Endothelial cell of umbilical vein (primary cell): ENCODE results near the gene SAFB. TPM values are rescaled to one million over a fixed set of nuclear protein-coding genes. Genes with fewer than 3 reads are reported as not detected.

Experiments
- BruUV-seq: library from RNA; stranded (reverse); fragments of 400-500 nt; replicated peaks from 2 replicates; lab custom pipeline; 2021; lab: Mats Ljungman, UMichigan
- CTCF ChIA-PET: fragments of 300-600, 350-600 bp; sonication (Branson Sonifier 250); formaldehyde crosslinking; loops from one replicate; lab custom pipeline; 2021; ENCODE audit warnings: antibody characterized with exemption, inconsistent platforms; lab: Charles Lee
- POLR2A ChIA-PET: fragments of 300-600, 350-600 bp; sonication (Branson Sonifier 250); formaldehyde crosslinking; loops from one replicate; lab custom pipeline; 2021; ENCODE audit warnings: antibody characterized with exemption, inconsistent platforms; lab: Charles Lee
- DNase-seq: peaks from one replicate; pipeline ENCODE4 v3.0.0-alpha.2; 2011; ENCODE audit warnings: low read depth, low spot score
- FAIRE-seq: peaks from 2 replicates; lab custom pipeline; 2011; peaks lifted over from hg19 to GRCh38; lab: Jason Lieb, UNC
- H2AFZ ChIP-seq: 2 replicates; pipeline ENCODE4 v1.6.0; 2012; ENCODE audit warnings: low read depth, low read length, control low read depth, inconsistent platforms
- H3K27ac ChIP-seq: 2 replicates; pipeline ENCODE4 v1.5.1; 2011; ENCODE audit warnings: low read depth, mild to moderate bottlenecking, control low read depth, low read length, moderate library complexity; ENCODE audit not compliant: insufficient read depth
- H3K27me3 ChIP-seq, 2 experiments: 2 replicates each; pipeline versions ENCODE4 v1.6.0 to v1.6.1; 2011; ENCODE audit warnings: low read length in 2 of 2, mixed read lengths in 1 of 2; ENCODE audit not compliant: control insufficient read depth in 2 of 2, insufficient read depth in 2 of 2
- H3K36me3 ChIP-seq, 2 experiments: 2 replicates in 1 of 2; 3 replicates in 1 of 2; pipeline ENCODE4 v1.5.1; 2011; ENCODE audit warnings: low read length in 2 of 2, mild to moderate bottlenecking in 1 of 2, moderate library complexity in 1 of 2; ENCODE audit not compliant: control insufficient read depth in 2 of 2, insufficient read depth in 2 of 2; ENCODE audit errors: extremely low read depth in 1 of 2
- H3K4me1 ChIP-seq: 3 replicates; pipeline ENCODE4 v1.5.1; 2011; ENCODE audit warnings: mild to moderate bottlenecking, low read length; ENCODE audit not compliant: control insufficient read depth, insufficient read depth; ENCODE audit errors: extremely low read depth
- H3K4me2 ChIP-seq: 2 replicates; pipeline ENCODE4 v1.6.1; 2011; ENCODE audit warnings: low read length, control low read depth, mixed read lengths; ENCODE audit not compliant: insufficient read depth
- H3K4me3 ChIP-seq, 3 experiments: fragments of 200-600 bp in 1 of 3; sonication (generic), shearing (Covaris generic) in 1 of 3; replicated peaks in 1 of 3; 2 replicates each; pipeline ENCODE4 v1.5.1; 2011 to 2016; ENCODE audit warnings: control low read depth in 3 of 3, low read length in 3 of 3, mild to moderate bottlenecking in 2 of 3, inconsistent platforms in 1 of 3, low read depth in 1 of 3, moderate library complexity in 1 of 3; ENCODE audit not compliant: insufficient read depth in 1 of 3
- H3K79me2 ChIP-seq: 2 replicates; pipeline ENCODE4 v1.6.0; 2012; ENCODE audit warnings: low read length, inconsistent platforms; ENCODE audit not compliant: control insufficient read depth, insufficient read depth
- H3K9ac ChIP-seq: replicated peaks from 2 replicates; pipeline ENCODE3; 2011; ENCODE audit warnings: low read length, control low read depth; ENCODE audit not compliant: insufficient read depth; ENCODE audit errors: extremely low read depth
- H3K9me1 ChIP-seq: replicated peaks from 3 replicates; pipeline ENCODE4 v1.6.0; 2011; ENCODE audit warnings: mild to moderate bottlenecking, low read length; ENCODE audit not compliant: control insufficient read depth, insufficient read depth; ENCODE audit errors: extremely low read depth
- H3K9me3 ChIP-seq: replicated peaks from 2 replicates; pipeline ENCODE4 v1.5.1; 2012; ENCODE audit warnings: low read length, inconsistent platforms; ENCODE audit not compliant: control insufficient read depth, insufficient read depth
- H4K20me1 ChIP-seq: replicated peaks from 2 replicates; pipeline ENCODE3; 2011; ENCODE audit warnings: mild to moderate bottlenecking, low read length; ENCODE audit not compliant: control insufficient read depth, insufficient read depth; ENCODE audit errors: extremely low read depth
- EZH2 ChIP-seq: IDR thresholded peaks from 2 replicates; pipeline ENCODE4 v1.6.1; 2012; ENCODE audit warnings: borderline replicate concordance, low read depth, mild to moderate bottlenecking, moderate library complexity, low read length, inconsistent platforms; ENCODE audit not compliant: severe bottlenecking
- FOS ChIP-seq: IDR thresholded peaks from 2 replicates; pipeline ENCODE4 v1.6.1; 2011; ENCODE audit warnings: mild to moderate bottlenecking, low read length, moderate library complexity, borderline replicate concordance; ENCODE audit not compliant: insufficient read depth
- GATA2 ChIP-seq: IDR thresholded peaks from 2 replicates; pipeline ENCODE4 v1.7.0; 2011; ENCODE audit warnings: low read depth, mild to moderate bottlenecking, moderate library complexity, mixed read lengths, low read length; ENCODE audit not compliant: insufficient read length, insufficient read depth
- JUN ChIP-seq: IDR thresholded peaks from 2 replicates; pipeline ENCODE4 v1.6.1; 2011; ENCODE audit warnings: borderline replicate concordance, low read depth; ENCODE audit not compliant: insufficient read length, insufficient read depth
- MYC ChIP-seq: IDR thresholded peaks from one replicate; pipeline ENCODE4 v1.6.1; 2011; ENCODE audit warnings: mild to moderate bottlenecking, low read depth, low read length
- POLR2A ChIP-seq: IDR thresholded peaks from 2 replicates; pipeline ENCODE4 v1.6.1; 2012; ENCODE audit warnings: low read depth, mild to moderate bottlenecking, control low read depth, low read length
- POLR2AphosphoS5 ChIP-seq: IDR thresholded peaks from 2 replicates; pipeline ENCODE4 v1.6.1; 2012; ENCODE audit warnings: low read depth, mild to moderate bottlenecking, control low read depth, low read length, moderate library complexity; ENCODE audit not compliant: insufficient read depth
- dilution Hi-C: fragments of 300-500 bp; cut with MboI; formaldehyde crosslinking; loops from one replicate; pipeline ENCODE4 v1.15.0; 2019; ENCODE audit warnings: low sequenced_read_pairs; ENCODE audit not compliant: extremely low pct_ligation_motif_present
- intact Hi-C: fragments of 100-400 bp; cut with micrococcal nuclease; formaldehyde crosslinking; loops from one replicate; pipeline ENCODE4 v1.10.0; 2022
- polyA plus RNA-seq, 4 experiments: library from polyadenylated mRNA; depleted of rRNA in 3 of 4; stranded (reverse) in 3 of 4; unstranded in 1 of 4; fragments of >200 nt; gene quantifications; 2 replicates each; pipeline versions ENCODE4 v1.2.1 to v1.2.3, GENCODE V29; 2011 to 2012; ENCODE audit warnings: missing spikeins in 1 of 4
- total RNA-seq: library from RNA; stranded (reverse); gene quantifications from 2 replicates; pipeline ENCODE4 v1.2.3, GENCODE V29; 2021
- TF ChIP-seq, protein P1 (sequence below), 2 donors: IDR thresholded peaks; 1 replicate in 1 of 2; 2 replicates in 1 of 2; pipeline ENCODE4 v1.5.1; 2011; ENCODE audit warnings: low read length in 2 of 2, mild to moderate bottlenecking in 2 of 2, moderate library complexity in 2 of 2, control low read depth in 1 of 2, inconsistent platforms in 1 of 2, low read depth in 1 of 2; ENCODE audit not compliant: insufficient read depth in 1 of 2; ENCODE audit errors: extremely low read depth in 1 of 2
- TF ChIP-seq, protein P2 (sequence below): IDR thresholded peaks from 2 replicates; pipeline ENCODE4 v1.6.1; 2011; ENCODE audit not compliant: insufficient read depth, insufficient read length

SAFB gene
- total and polyA plus RNA-seq, 2 donors (not counting 3 experiments of a cell fraction or from before 2014, with no cell fraction given): 44.7 to 109 TPM

DNA sequence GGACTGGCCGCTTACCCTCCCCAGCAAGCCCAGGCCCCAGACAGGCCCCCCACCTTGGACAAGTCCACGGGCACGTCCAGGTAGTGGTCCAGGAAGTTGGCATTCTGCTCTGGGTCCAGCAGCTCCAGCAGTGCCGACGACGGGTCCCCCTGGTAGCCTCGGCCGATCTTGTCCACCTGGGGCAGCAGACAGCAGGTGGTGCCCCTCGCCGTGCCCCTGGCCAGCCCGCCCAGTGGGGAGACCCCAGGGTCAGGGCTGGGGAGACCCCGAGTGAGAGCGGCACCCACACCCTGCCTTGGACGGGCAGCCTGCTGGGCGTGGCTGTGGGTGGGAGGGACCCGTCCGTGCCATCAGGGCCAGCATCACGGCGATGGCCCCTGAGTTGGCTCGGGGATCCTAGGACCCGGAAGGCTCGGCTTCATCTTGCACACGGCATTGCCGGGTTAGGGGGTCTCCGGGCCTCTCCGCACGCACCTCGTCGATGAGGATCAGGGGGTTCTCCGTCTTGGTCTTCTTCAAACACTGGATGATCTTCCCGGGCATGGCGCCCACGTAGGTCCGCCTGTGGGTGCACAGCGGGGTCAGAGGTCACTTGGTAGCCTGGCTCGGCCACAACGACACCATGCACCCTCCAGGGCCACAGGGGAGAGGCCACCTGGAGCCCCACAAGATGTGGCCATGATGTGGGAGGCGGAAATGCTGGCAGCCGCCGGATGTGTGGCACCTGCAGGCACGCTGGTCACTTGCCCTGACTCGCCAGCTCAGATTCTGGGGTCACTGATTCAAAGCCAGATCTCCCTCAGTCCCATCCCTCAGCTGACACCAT, 73.5 kb downstream of the SAFB start:
- CTCF ChIA-PET: interaction anchor here (1.1 kb wide), 1 partner anchor 9 kb away, joined by 4 read pairs; no protein-coding TSS in a partner anchor
- TF ChIP-seq POLR2AphosphoS5 (peak; percentile 29), FOS (no peak)
- Histone ChIP-seq H3K4me2 (no peak overlapping the region), H3K36me3 (peaks cover 11 to 53% of the 10 kb centered on the region in 2 experiments), H3K79me2 (peaks cover 39% of the 10 kb centered on the region), H3K4me3 (no peak overlapping the region), H3K27ac (no peak overlapping the region), H3K27me3 (no peaks in the 10 kb centered on the region), H3K4me1 (peaks cover 8% of the 10 kb centered on the region), H3K9ac (no peak overlapping the region), H3K9me1 (no peaks in the 10 kb centered on the region), H3K9me3 (no peaks in the 10 kb centered on the region), H4K20me1 (no peaks in the 10 kb centered on the region), H2AFZ (no peak overlapping the region)
- dilution Hi-C loops (no loop called here), intact Hi-C loops (no loop called here)
- FAIRE-seq: no peak
- POLR2A ChIA-PET: interaction anchor here (1.0 kb wide), 1 partner anchor 9 kb away, joined by 5 read pairs; no protein-coding TSS in a partner anchor
- DNase-seq: no peak
- BruUV-seq: no TSS peak

DNA sequence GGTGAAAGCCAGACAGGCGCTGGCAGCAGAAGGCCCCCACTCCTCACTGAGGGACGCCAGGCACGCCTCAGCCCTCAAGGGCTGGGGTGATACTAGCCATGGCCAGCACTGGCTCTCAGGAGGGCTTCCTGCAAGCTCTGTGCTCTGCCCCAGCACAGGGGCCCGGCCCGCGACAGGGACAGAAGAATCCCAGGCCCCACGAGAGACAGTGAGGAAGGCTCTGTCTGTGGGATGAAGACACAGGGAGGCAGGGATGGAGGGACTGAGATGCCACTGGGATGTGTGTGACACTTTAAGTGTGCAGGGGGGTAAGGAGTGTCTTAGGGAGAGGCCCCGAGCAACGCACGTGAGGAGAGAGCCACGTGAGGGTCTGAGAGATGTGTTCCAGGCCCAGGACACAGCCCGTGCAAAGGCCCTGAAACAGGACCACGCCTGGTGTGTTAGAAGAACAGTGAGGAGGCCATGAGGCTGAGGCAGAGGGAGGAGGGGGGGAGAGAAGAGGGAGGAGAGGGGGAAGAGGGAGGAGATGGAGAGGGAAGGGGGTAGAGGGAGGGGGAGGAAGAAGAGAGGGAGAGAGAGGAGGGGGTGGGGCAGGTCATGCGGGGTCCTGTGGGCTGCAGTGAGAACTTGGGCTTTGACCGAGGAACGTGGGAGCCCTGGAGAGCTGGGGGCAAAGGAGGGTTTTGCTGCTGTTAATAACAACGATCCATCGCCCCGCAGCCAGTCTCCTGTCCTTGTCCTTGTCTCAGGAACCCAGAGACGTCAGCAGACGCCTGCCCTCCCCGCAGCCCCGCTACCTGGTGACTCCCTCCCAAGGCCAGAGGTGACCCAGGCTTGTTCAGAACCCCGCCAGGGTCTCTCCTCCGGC, 74.4 kb downstream of the SAFB start:
- CTCF ChIA-PET: no interaction called here
- Histone ChIP-seq H4K20me1 (no peaks in the 10 kb centered on the region), H3K9ac (no peak overlapping the region), H3K79me2 (peaks cover 30% of the 10 kb centered on the region), H3K9me1 (no peaks in the 10 kb centered on the region), H3K36me3 (peaks cover 7 to 47% of the 10 kb centered on the region in 2 experiments), H3K4me3 (no peak overlapping the region), H2AFZ (no peak overlapping the region), H3K9me3 (no peaks in the 10 kb centered on the region), H3K27ac (no peak overlapping the region), H3K27me3 (no peaks in the 10 kb centered on the region), H3K4me2 (no peak overlapping the region), H3K4me1 (peaks cover under 1% of the 10 kb centered on the region)
- no peak for DNase-seq
- no peak for FAIRE-seq
- TF ChIP-seq FOS: no peak
- TF ChIP-seq, protein P1, sequence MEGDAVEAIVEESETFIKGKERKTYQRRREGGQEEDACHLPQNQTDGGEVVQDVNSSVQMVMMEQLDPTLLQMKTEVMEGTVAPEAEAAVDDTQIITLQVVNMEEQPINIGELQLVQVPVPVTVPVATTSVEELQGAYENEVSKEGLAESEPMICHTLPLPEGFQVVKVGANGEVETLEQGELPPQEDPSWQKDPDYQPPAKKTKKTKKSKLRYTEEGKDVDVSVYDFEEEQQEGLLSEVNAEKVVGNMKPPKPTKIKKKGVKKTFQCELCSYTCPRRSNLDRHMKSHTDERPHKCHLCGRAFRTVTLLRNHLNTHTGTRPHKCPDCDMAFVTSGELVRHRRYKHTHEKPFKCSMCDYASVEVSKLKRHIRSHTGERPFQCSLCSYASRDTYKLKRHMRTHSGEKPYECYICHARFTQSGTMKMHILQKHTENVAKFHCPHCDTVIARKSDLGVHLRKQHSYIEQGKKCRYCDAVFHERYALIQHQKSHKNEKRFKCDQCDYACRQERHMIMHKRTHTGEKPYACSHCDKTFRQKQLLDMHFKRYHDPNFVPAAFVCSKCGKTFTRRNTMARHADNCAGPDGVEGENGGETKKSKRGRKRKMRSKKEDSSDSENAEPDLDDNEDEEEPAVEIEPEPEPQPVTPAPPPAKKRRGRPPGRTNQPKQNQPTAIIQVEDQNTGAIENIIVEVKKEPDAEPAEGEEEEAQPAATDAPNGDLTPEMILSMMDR (IDR thresholded peaks at IDR 0.05; ENCODE audit: extremely low read depth in 1 of 2, insufficient read depth in 1 of 2, low read depth in 1 of 2, low read length in 2 of 2): no peak
- TF ChIP-seq GATA2: no peak
- no peak for TF ChIP-seq MYC
- no peak for TF ChIP-seq EZH2
- TF ChIP-seq POLR2A: peak; percentile 60
- TF ChIP-seq, protein P2, sequence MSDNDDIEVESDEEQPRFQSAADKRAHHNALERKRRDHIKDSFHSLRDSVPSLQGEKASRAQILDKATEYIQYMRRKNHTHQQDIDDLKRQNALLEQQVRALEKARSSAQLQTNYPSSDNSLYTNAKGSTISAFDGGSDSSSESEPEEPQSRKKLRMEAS: no peak
- TF ChIP-seq JUN: no peak
- peak; percentile 35 for TF ChIP-seq POLR2AphosphoS5
- BruUV-seq: no TSS peak
- intact Hi-C loops: no loop called here
- POLR2A ChIA-PET: no interaction called here
- dilution Hi-C loops: no loop called here
